HepG2 (cell line): ENCODE results near the gene TRIM23. TPM values are rescaled to one million over a fixed set of nuclear protein-coding genes. Genes with fewer than 3 reads are reported as not detected.

Experiments used
- NR2F2 ChIP-seq: IDR thresholded peaks from 2 replicates; pipeline ENCODE4 v1.6.1; 2012; ENCODE audit warnings: low read depth, inconsistent platforms, borderline replicate concordance
- PAF1 ChIP-seq: IDR thresholded peaks from 2 replicates; pipeline ENCODE4 v1.6.1; 2016; ENCODE audit warnings: missing genetic modification reagents, missing compliant biosample characterization
- PITX1 ChIP-seq: sonication (generic); formaldehyde crosslinking; IDR thresholded peaks from 2 replicates; pipeline ENCODE4 v1.5.1; 2020; ENCODE audit warnings: mild to moderate bottlenecking, missing genetic modification reagents
- REST ChIP-seq, 2 experiments: IDR thresholded peaks; 2 replicates each; pipeline ENCODE4 v1.6.1; 2011 to 2012; ENCODE audit warnings: low read length in 2 of 2, borderline replicate concordance in 1 of 2, low read depth in 1 of 2, mild to moderate bottlenecking in 1 of 2, moderate library complexity in 1 of 2
- TIGD3 ChIP-seq: sonication (generic); formaldehyde crosslinking; IDR thresholded peaks from 2 replicates; pipeline ENCODE4 v1.5.1; 2020; ENCODE audit warnings: mild to moderate bottlenecking, missing genetic modification reagents, borderline replicate concordance
- TRIM22 ChIP-seq: fragments of 450-650 bp; IDR thresholded peaks from 2 replicates; pipeline ENCODE4 v1.6.1; 2017
- ZNF318 ChIP-seq: sonication (generic); formaldehyde crosslinking; IDR thresholded peaks from 2 replicates; pipeline ENCODE4 v1.4.0; 2020; ENCODE audit warnings: mild to moderate bottlenecking, missing genetic modification reagents
- polyA plus RNA-seq, 8 experiments: library from polyadenylated mRNA; depleted of rRNA in 3 of 8; stranded (reverse) in 7 of 8; unstranded in 1 of 8; fragments of >200 nt; fragmentation: Illumina TruSeq in 4 of 8; extraction: Trizol in 4 of 8; gene quantifications; 2 replicates each; pipeline versions ENCODE4 v1.2.1 to v1.2.3, GENCODE V29; 2011 to 2016; ENCODE audit warnings: low read depth in 4 of 8, missing spikeins in 1 of 8, mixed read lengths in 1 of 8; ENCODE audit not compliant: insufficient read depth in 1 of 8
- total RNA-seq, 5 experiments: library from RNA; depleted of rRNA; stranded (reverse); fragments of >200 nt; fragmentation: Illumina TruSeq; extraction: Trizol; gene quantifications; 2 replicates each; pipeline ENCODE4 v1.2.3, GENCODE V29; 2016; ENCODE audit warnings: low read depth in 1 of 5

The TRIM23 gene
- total and polyA plus RNA-seq, 2 of the 13 experiments (the other 11 are each of a cell fraction or from before 2014, with no cell fraction given), result 4.6 to 11.4 TPM

GRCh38 chr5:65654713-65655112 is 30.6 kb upstream of the TRIM23 start (continued):
- TF ChIP-seq NR2F2, result no peak
- no peak for TF ChIP-seq PAF1 (CRISPR knock-in tag)
- TF ChIP-seq PITX1 (CRISPR knock-in tag), result no peak
- no peak for TF ChIP-seq ZNF318
- TF ChIP-seq REST (IDR thresholded peaks at IDR 0.05; ENCODE audit: borderline replicate concordance in 1 of 2, low read depth in 1 of 2, low read length in 2 of 2), result no peak
- no peak for TF ChIP-seq TIGD3 (CRISPR knock-in tag)
- TF ChIP-seq TRIM22, result no peak
- TF ChIP-seq, all 625 proteins: peak for 0
